SH-SY5Y (cell line): ENCODE data around the gene VPS26B.

Experiments used
- GATA2 ChIP-seq: IDR thresholded peaks from 2 replicates; pipeline ENCODE4 v1.6.1; 2011; ENCODE audit warnings: mild to moderate bottlenecking, low read depth, low read length
- GATA3 ChIP-seq: IDR thresholded peaks from 2 replicates; pipeline ENCODE4 v1.6.1; 2011; ENCODE audit warnings: low read depth, mild to moderate bottlenecking, low read length, moderate library complexity

- TF ChIP-seq GATA3 (no peak), GATA2 (no peak)
Observed at GRCh38 chr11:134254433-134255183, 30.1 kb downstream of the VPS26B start.
